Left kidney (tissue), 8 donors: Measurements from ENCODE around the gene PTGR1. TPM values are rescaled to one million over a fixed set of nuclear protein-coding genes. Genes with fewer than 3 reads are reported as not detected.

Experiments
- DNase-seq: peaks from one replicate; pipeline ENCODE4 v3.0.0-alpha.2; 2013
- long read RNA-seq, 8 donors: transcript quantifications; one replicate each; lab custom pipeline, GENCODE V29; 2026
- polyA plus RNA-seq: library from polyadenylated mRNA; unstranded; fragments of 120-200 nt; gene quantifications from one replicate; pipeline ENCODE4 v1.2.1, GENCODE V29; 2013; ENCODE audit not compliant: insufficient read length

PTGR1 gene
- polyA plus RNA-seq, result 278 TPM
- long read RNA-seq, donor 1, transcript PTGR1-205 (10 exons, 1,407 nt), result major isoform, 70 of 143 reads
- long read RNA-seq, donor 1, transcript PTGR1-201 (10 exons, 1,223 nt), result minor isoform, 16 of 143 reads
- long read RNA-seq, donor 1, transcript PTGR1-207 (11 exons, 1,941 nt), result minor isoform, 5 of 143 reads
- long read RNA-seq, donor 1, transcript PTGR1-203 (4 exons, 1,061 nt), result minor isoform, 11 of 143 reads
- long read RNA-seq, donor 1, partial matches to known transcripts, result 30 of 143 reads
- long read RNA-seq, donor 1, other reads (novel, unspliced or antisense), result 7 of 143 reads
- long read RNA-seq, donor 2, transcript PTGR1-205 (10 exons, 1,407 nt), result major isoform, 66 of 126 reads
- long read RNA-seq, donor 2, transcript PTGR1-203 (4 exons, 1,061 nt), result minor isoform, 11 of 126 reads
- long read RNA-seq, donor 2, transcript PTGR1-201 (10 exons, 1,223 nt), result minor isoform, 17 of 126 reads
- long read RNA-seq, donor 2, partial matches to known transcripts, result 24 of 126 reads
- long read RNA-seq, donor 2, other reads (novel, unspliced or antisense), result 5 of 126 reads
- long read RNA-seq, donor 3, transcript PTGR1-205 (10 exons, 1,407 nt), result major isoform, 52 of 105 reads
- long read RNA-seq, donor 3, transcript PTGR1-202 (4 exons, 847 nt), result minor isoform, 5 of 105 reads
- long read RNA-seq, donor 3, transcript PTGR1-201 (10 exons, 1,223 nt), result minor isoform, 11 of 105 reads
- long read RNA-seq, donor 3, transcript PTGR1-203 (4 exons, 1,061 nt), result minor isoform, 8 of 105 reads
- long read RNA-seq, donor 3, partial matches to known transcripts, result 22 of 105 reads
- long read RNA-seq, donor 3, other reads (novel, unspliced or antisense), result 6 of 105 reads
- long read RNA-seq, donor 4, transcript PTGR1-205 (10 exons, 1,407 nt), result major isoform, 6 of 13 reads
- long read RNA-seq, donor 4, partial matches to known transcripts, result 5 of 13 reads
- long read RNA-seq, donor 4, other reads (novel, unspliced or antisense), result 0 of 13 reads
- long read RNA-seq, donor 5, transcript PTGR1-205 (10 exons, 1,407 nt), result major isoform, 101 of 184 reads
- long read RNA-seq, donor 5, transcript PTGR1-202 (4 exons, 847 nt), result minor isoform, 7 of 184 reads
- long read RNA-seq, donor 5, transcript PTGR1-201 (10 exons, 1,223 nt), result minor isoform, 24 of 184 reads
- long read RNA-seq, donor 5, transcript PTGR1-203 (4 exons, 1,061 nt), result minor isoform, 7 of 184 reads
- long read RNA-seq, donor 5, partial matches to known transcripts, result 19 of 184 reads
- long read RNA-seq, donor 5, other reads (novel, unspliced or antisense), result 19 of 184 reads
- long read RNA-seq, donor 6, transcript PTGR1-201 (10 exons, 1,223 nt), result minor isoform, 13 of 102 reads
- long read RNA-seq, donor 6, transcript PTGR1-205 (10 exons, 1,407 nt), result major isoform, 61 of 102 reads
- long read RNA-seq, donor 6, partial matches to known transcripts, result 21 of 102 reads
- long read RNA-seq, donor 6, other reads (novel, unspliced or antisense), result 0 of 102 reads
- long read RNA-seq, donor 7, transcript PTGR1-205 (10 exons, 1,407 nt), result major isoform, 94 of 343 reads
- long read RNA-seq, donor 7, transcript PTGR1-201 (10 exons, 1,223 nt), result minor isoform, 22 of 343 reads
- long read RNA-seq, donor 7, transcript PTGR1-203 (4 exons, 1,061 nt), result minor isoform, 14 of 343 reads
- long read RNA-seq, donor 7, transcript PTGR1-207 (11 exons, 1,941 nt), result minor isoform, 7 of 343 reads
- long read RNA-seq, donor 7, partial matches to known transcripts, result 45 of 343 reads
- long read RNA-seq, donor 7, other reads (novel, unspliced or antisense), result 155 of 343 reads
- long read RNA-seq, donor 8, transcript PTGR1-201 (10 exons, 1,223 nt), result minor isoform, 5 of 42 reads
- long read RNA-seq, donor 8, transcript PTGR1-205 (10 exons, 1,407 nt), result major isoform, 22 of 42 reads
- long read RNA-seq, donor 8, partial matches to known transcripts, result 7 of 42 reads
- long read RNA-seq, donor 8, other reads (novel, unspliced or antisense), result 5 of 42 reads

- DNase-seq, result peak; percentile 89
These were observed at the start of gene PTGR1 for GRCh38 chr9:111599092-111599954. Gene PTGR1, minus strand, starts transcription at chr9:111599647. Its CDS starts 2,225 bp downstream, at chr9:111597422.

GRCh38 chr9:111649016-111649415, 49.6 kb upstream of the PTGR1 start:
- no peak for DNase-seq

- no peak for DNase-seq
These were observed 48.6 kb upstream of the PTGR1 start for GRCh38 chr9:111648066-111648465.

- DNase-seq, result no peak
These were observed 47.0 kb upstream of the PTGR1 start for GRCh38 chr9:111646417-111646816.

- DNase-seq, result no peak
These were observed 46.4 kb upstream of the PTGR1 start for GRCh38 chr9:111645806-111646205.

GRCh38 chr9:111644195-111644772, 44.8 kb upstream of the PTGR1 start:
- no peak for DNase-seq

- no peak for DNase-seq
These were observed 38.0 kb upstream of the PTGR1 start for GRCh38 chr9:111637421-111637950.

- DNase-seq, result no peak
These were observed 35.4 kb upstream of the PTGR1 start for GRCh38 chr9:111634860-111635259.

- no peak for DNase-seq
These were observed 33.9 kb upstream of the PTGR1 start for GRCh38 chr9:111633389-111633736.

- DNase-seq, result no peak
These were observed 33.4 kb upstream of the PTGR1 start for GRCh38 chr9:111632695-111633388.

GRCh38 chr9:111632060-111632459, 32.6 kb upstream of the PTGR1 start:
- DNase-seq, result no peak

- peak; percentile 97 for DNase-seq
These were observed 31.9 kb upstream of the PTGR1 start, which contains the start of gene DNAJC25 for GRCh38 chr9:111631214-111631971. Gene DNAJC25, plus strand, starts transcription at chr9:111631334. Its CDS starts 74 bp downstream, at chr9:111631408.

- no peak for DNase-seq
These were observed 31.4 kb upstream of the PTGR1 start for GRCh38 chr9:111630964-111631213.

GRCh38 chr9:111630182-111630963, 30.9 kb upstream of the PTGR1 start:
- DNase-seq, result no peak

GRCh38 chr9:111628411-111628810, 29.0 kb upstream of the PTGR1 start:
- DNase-seq, result no peak

- DNase-seq, result no peak
These were observed 28.0 kb upstream of the PTGR1 start for GRCh38 chr9:111627260-111627963.
